GM12892 (cell line): ENCODE measurements around the gene GRAP.

Source experiments
- POLR2A ChIP-seq: IDR thresholded peaks from 2 replicates; pipeline ENCODE4 v1.6.1; 2011; ENCODE audit warnings: low read depth, low read length, control low read depth
- POLR2AphosphoS5 ChIP-seq: IDR thresholded peaks from 2 replicates; pipeline ENCODE4 v1.6.1; 2011; ENCODE audit warnings: low read depth, low read length, control low read depth

DNA sequence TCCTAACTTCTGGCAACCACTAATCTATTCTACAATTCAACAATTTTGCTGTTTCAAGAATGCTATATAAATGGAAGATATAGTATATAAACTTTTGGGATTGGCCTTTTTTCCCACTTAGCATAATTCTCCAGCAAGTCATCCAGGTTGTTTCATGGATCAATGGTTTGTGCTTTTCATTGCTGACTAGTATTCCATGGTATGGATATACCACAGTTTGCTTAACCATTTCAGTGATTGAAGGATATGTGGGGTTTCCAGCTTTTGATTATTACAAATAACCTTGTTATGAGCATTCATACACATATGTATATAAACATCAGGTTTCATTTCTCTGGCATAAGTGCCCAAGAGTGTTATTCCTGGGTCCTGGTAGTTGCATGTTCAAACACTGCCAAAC is 40.1 kb downstream of the GRAP start:
- no peak for TF ChIP-seq POLR2AphosphoS5
- no peak for TF ChIP-seq POLR2A
